ENCODE data around the gene SCO1.

SCO1 gene

GRCh38 chr17:10652984-10653659, 44.2 kb downstream of the SCO1 start:
- no peak for DNase-seq (ENCODE audit: low read depth)

GRCh38 chr17:10651927-10652326, 45.4 kb downstream of the SCO1 start:
- no peak for DNase-seq (ENCODE audit: low read depth)

GRCh38 chr17:10649602-10650001, 47.7 kb downstream of the SCO1 start:
- DNase-seq (ENCODE audit: low read depth): no peak

GRCh38 chr17:10648956-10649355, 48.4 kb downstream of the SCO1 start:
- DNase-seq (ENCODE audit: low read depth): no peak

- DNase-seq (ENCODE audit: low read depth): no peak
Measured at GRCh38 chr17:10648381-10648780, 49.0 kb downstream of the SCO1 start.

GRCh38 chr17:10646392-10646990, 50.8 kb downstream of the SCO1 start:
- DNase-seq (ENCODE audit: low read depth): peak; percentile 63

GRCh38 chr17:10640475-10640874, 56.9 kb downstream of the SCO1 start:
- no peak for DNase-seq (ENCODE audit: low read depth)

- DNase-seq (ENCODE audit: low read depth): no peak
Measured at GRCh38 chr17:10638151-10638550, 59.2 kb downstream of the SCO1 start.

GRCh38 chr17:10635290-10635689, 62.0 kb downstream of the SCO1 start:
- no peak for DNase-seq (ENCODE audit: low read depth)

- no peak for DNase-seq (ENCODE audit: low read depth)
Measured at GRCh38 chr17:10633738-10634379, 63.5 kb downstream of the SCO1 start.

GRCh38 chr17:10631701-10632100, 65.6 kb downstream of the SCO1 start:
- no peak for DNase-seq (ENCODE audit: low read depth)

- no peak for DNase-seq (ENCODE audit: low read depth)
Measured at GRCh38 chr17:10631048-10631700, 66.2 kb downstream of the SCO1 start.

- DNase-seq (ENCODE audit: low read depth): no peak
Measured at GRCh38 chr17:10629706-10630105, 67.6 kb downstream of the SCO1 start.

- no peak for DNase-seq (ENCODE audit: low read depth)
Measured at GRCh38 chr17:10628756-10629155, 68.6 kb downstream of the SCO1 start.

- DNase-seq (ENCODE audit: low read depth): no peak
Measured at GRCh38 chr17:10626390-10626789, 70.9 kb downstream of the SCO1 start.

- no peak for DNase-seq (ENCODE audit: low read depth)
Measured at GRCh38 chr17:10624969-10625368, 72.4 kb downstream of the SCO1 start.

GRCh38 chr17:10623737-10624338, 73.5 kb downstream of the SCO1 start:
- DNase-seq (ENCODE audit: low read depth): no peak

- DNase-seq (ENCODE audit: low read depth): no peak
Measured at GRCh38 chr17:10622617-10623485, 74.5 kb downstream of the SCO1 start.

Data from stimulated activated CD4-positive, alpha-beta T cell treated with anti-CD3 and anti-CD28 coated beads, Interleukin-2, amount 100 ng/mL, for 4 hours (primary cell).